Camera-type eye (tissue), 1 donor: ENCODE measurements around the gene TEAD2. TPM values are rescaled to one million over a fixed set of nuclear protein-coding genes. Genes with fewer than 3 reads are reported as not detected.

Experiments
- total RNA-seq: library from RNA; depleted of rRNA; stranded (reverse); fragments of >200 nt; gene quantifications from one replicate; pipeline ENCODE4 v1.2.3, GENCODE V29; 2014

Gene TEAD2
- total RNA-seq, result 29.5 TPM

GRCh38 chr19:49362048-49362928 is at the start of gene TEAD2:
Gene TEAD2 (minus strand): TSS chr19:49362416. CDS start chr19:49360075, 2,341 bp downstream.

GRCh38 chr19:49387936-49388372 is 25.7 kb upstream of the TEAD2 start, which contains the start of gene KASH5:
Gene KASH5 (plus strand): TSS chr19:49388249. CDS start chr19:49390884, 2,635 bp downstream.

GRCh38 chr19:49363268-49364082 is 1.3 kb upstream of the TEAD2 start, which contains the start of gene DKKL1:
Gene DKKL1 (plus strand): TSS chr19:49363877. CDS start chr19:49363999, 122 bp downstream.

GRCh38 chr19:49335071-49335783 is 27.0 kb downstream of the TEAD2 start, which contains the start of gene CD37:
Gene CD37 (plus strand): TSS chr19:49335406. CDS start chr19:49335541, 135 bp downstream.

DNA sequence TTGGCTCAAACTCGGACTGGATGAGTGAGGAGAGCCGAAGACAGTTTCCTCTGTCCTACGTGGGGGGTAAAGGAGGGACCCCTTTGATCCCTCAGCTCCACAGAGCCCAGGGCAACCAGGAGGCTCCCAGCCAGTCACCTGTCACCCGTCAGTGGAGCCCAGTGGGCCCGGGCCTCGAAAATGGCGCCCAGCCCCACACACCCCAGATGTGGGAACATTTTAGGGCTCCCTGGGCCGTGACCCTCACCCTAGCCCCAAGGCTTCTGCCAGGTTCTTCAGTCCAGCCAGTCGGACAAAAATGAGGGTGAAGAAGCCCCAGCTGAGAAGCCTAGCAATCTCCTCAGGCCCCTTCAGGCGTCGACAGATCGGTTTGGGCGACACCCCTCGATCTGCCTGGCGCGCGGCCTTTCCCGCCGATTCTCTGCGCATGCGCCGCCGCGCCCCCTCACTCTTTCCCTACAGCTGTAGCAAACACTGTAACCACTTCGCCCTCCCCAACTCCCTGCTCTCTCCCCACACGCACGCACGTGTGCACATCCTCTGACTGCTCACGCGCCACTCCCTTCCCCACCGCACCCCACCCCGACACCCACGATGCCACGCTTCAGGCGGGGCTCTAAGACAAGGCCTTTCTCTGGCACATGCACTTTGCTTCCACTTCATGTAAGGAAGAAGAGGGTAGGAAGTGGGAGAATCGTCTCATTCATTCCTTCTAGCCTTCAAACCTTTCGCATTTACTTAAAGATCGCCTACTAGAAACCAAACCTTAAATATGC is 37.2 kb downstream of the TEAD2 start, which contains the start of gene SLC6A16:
Gene SLC6A16, minus strand, starts transcription at position 391 of the 776 bp plus-strand sequence. CDS start 13,844 bp downstream, outside the sequence.

Other genes starting within 250 kb of the TEAD2 start
- 12.2 TPM for gene LIN7B, start 248.0 kb downstream of the TEAD2 start, total RNA-seq
- gene C19orf73, start 243.3 kb downstream of the TEAD2 start, total RNA-seq, result 2.0 TPM
- gene PPFIA3, start 242.9 kb downstream of the TEAD2 start, total RNA-seq, result 27.9 TPM
- gene HRC, start 207.0 kb downstream of the TEAD2 start, total RNA-seq, result 18.6 TPM
- 16.3 TPM for gene TRPM4, start 204.6 kb downstream of the TEAD2 start, total RNA-seq
- 0.93 TPM for gene SLC6A16, start 37.2 kb downstream of the TEAD2 start, total RNA-seq
- gene CD37, start 27.0 kb downstream of the TEAD2 start, total RNA-seq, result 4.7 TPM
- not detected for gene DKKL1, start 1.5 kb upstream of the TEAD2 start, total RNA-seq
- gene KASH5, start 25.8 kb upstream of the TEAD2 start, total RNA-seq, result 0.27 TPM
- gene PTH2, start 61.0 kb upstream of the TEAD2 start, total RNA-seq, result not detected
- not detected for gene GFY, start 63.0 kb upstream of the TEAD2 start, total RNA-seq
- 78.0 TPM for gene SLC17A7, start 79.1 kb upstream of the TEAD2 start, total RNA-seq
- 77.4 TPM for gene PIH1D1, start 89.4 kb upstream of the TEAD2 start, total RNA-seq
- gene ALDH16A1, start 90.8 kb upstream of the TEAD2 start, total RNA-seq, result 24.0 TPM
- 1.3 TPM for gene FLT3LG, start 111.8 kb upstream of the TEAD2 start, total RNA-seq
- 1,223 TPM for gene RPL13A, start 125.2 kb upstream of the TEAD2 start, total RNA-seq
- 4,219 TPM for gene RPS11, start 134.0 kb upstream of the TEAD2 start, total RNA-seq
- 94.0 TPM for gene FCGRT, start 150.2 kb upstream of the TEAD2 start, total RNA-seq
- 58.3 TPM for gene RCN3, start 165.6 kb upstream of the TEAD2 start, total RNA-seq
- 38.8 TPM for gene NOSIP, start 218.1 kb upstream of the TEAD2 start, total RNA-seq
- 0.77 TPM for gene PRRG2, start 218.9 kb upstream of the TEAD2 start, total RNA-seq
- 15.8 TPM for gene PRR12, start 228.8 kb upstream of the TEAD2 start, total RNA-seq